Tibial nerve (tissue), 4 donors: ENCODE results near the gene KCTD5. TPM values are rescaled to one million over a fixed set of nuclear protein-coding genes. Genes with fewer than 3 reads are reported as not detected.
"Not testable (repeated sequence)": the region's sequence is repeated elsewhere in the genome, so short reads cannot be mapped to it uniquely, and the experiment has no call there.

Experiments
- DNase-seq, 2 donors: peaks; one replicate each; pipeline ENCODE4 v3.0.0-alpha.2; 2019; ENCODE audit warnings: low spot score in 2 of 2
- H3K27ac ChIP-seq, 4 donors: fragments of 200-600 bp; sonication (generic) in 3 of 4; one replicate each; pipeline ENCODE4 v1.5.1; 2017 to 2019; ENCODE audit warnings: mild to moderate bottlenecking in 1 of 4
- H3K27me3 ChIP-seq, 2 donors: fragments of 200-600 bp; sonication (generic) in 1 of 2; one replicate each; pipeline versions ENCODE4 v1.5.1 to v1.6.0; 2017 to 2019
- H3K36me3 ChIP-seq, 3 donors: fragments of 200-600 bp; sonication (generic); one replicate each; pipeline ENCODE4 v1.5.1; 2018 to 2019
- H3K4me1 ChIP-seq, 4 donors: fragments of 200-600 bp; sonication (generic) in 3 of 4; one replicate each; pipeline ENCODE4 v1.5.1; 2017 to 2019
- H3K4me3 ChIP-seq, 4 donors: fragments of 200-600 bp; sonication (generic) in 3 of 4; one replicate each; pipeline ENCODE4 v1.5.1; 2017 to 2019; ENCODE audit warnings: mild to moderate bottlenecking in 1 of 4, moderate library complexity in 1 of 4
- H3K9me3 ChIP-seq, 4 donors: fragments of 200-600 bp; sonication (generic) in 3 of 4; one replicate each; pipeline ENCODE4 v1.5.1; 2017 to 2019
- CTCF ChIP-seq, 5 experiments: fragments of 200-600 bp in 3 of 5; fragments of 450-650 bp in 2 of 5; sonication (generic) in 3 of 5; IDR thresholded peaks; one replicate each; pipeline ENCODE4 v1.5.1; 2016 to 2019; ENCODE audit warnings: antibody characterized with exemption in 5 of 5, mild to moderate bottlenecking in 3 of 5, moderate library complexity in 2 of 5
- EP300 ChIP-seq, 2 donors: sonication (generic); formaldehyde crosslinking; IDR thresholded peaks; one replicate each; pipeline ENCODE4 v1.6.1; 2017; ENCODE audit warnings: antibody characterized with exemption in 2 of 2, mild to moderate bottlenecking in 1 of 2
- POLR2A ChIP-seq, 2 donors: fragments of 450-650 bp; IDR thresholded peaks; one replicate each; pipeline ENCODE4 v1.6.1; 2017; ENCODE audit warnings: antibody characterized with exemption in 2 of 2, mild to moderate bottlenecking in 2 of 2, moderate library complexity in 2 of 2
- WGBS, 2 donors: methylation state at CpG; one replicate each; pipeline ENCODE4 v1.1.5; 2018; 5-methylcytosine and 5-hydroxymethylcytosine counted together
- total RNA-seq, 4 donors: library from RNA; depleted of rRNA; stranded (reverse); fragments of >200 nt; gene quantifications; one replicate each; pipeline ENCODE4 v1.1.0, GENCODE V29; 2016

KCTD5 gene
- total RNA-seq, 4 donors from 2014 or later = 17.8 to 24.3 (median 21.2) TPM

GRCh38 chr16:2691491-2692248 is 9.3 kb downstream of the KCTD5 start:
- Histone ChIP-seq H3K9me3 (no peaks in the 10 kb centered on the region), H3K36me3 (peaks cover 0 to 14% (median 0%) of the 10 kb centered on the region in 3 donors), H3K27ac (peak overlapping the region in 1 of 4 donors; percentile 69), H3K27me3 (no peaks in the 10 kb centered on the region), H3K4me1 (peaks cover 0 to 54% (median 42%) of the 10 kb centered on the region in 4 donors), H3K4me3 (no peak overlapping the region)
- TF ChIP-seq EP300 (IDR thresholded peaks at IDR 0.05) = no peak
- TF ChIP-seq POLR2A (IDR thresholded peaks at IDR 0.05) = no peak
- no peak for TF ChIP-seq CTCF (IDR thresholded peaks at IDR 0.05)
- 84 to 85% methylated on average over 14 to 25 of the region's 29 CpGs for WGBS, 2 donors
- DNase-seq = no peak

- peaks cover 0 to 46% (median 38%) of the 10 kb centered on the region in 4 donors for H3K4me1 ChIP-seq
- no peak overlapping the region for H3K4me3 ChIP-seq
- peaks cover 0 to 22% (median 0%) of the 10 kb centered on the region in 3 donors for H3K36me3 ChIP-seq
- 53 to 66% methylated on average over 14 of the region's 14 CpGs for WGBS, 2 donors
- DNase-seq = no peak
- no peaks in the 10 kb centered on the region for H3K9me3 ChIP-seq
- H3K27ac ChIP-seq = peak overlapping the region in 2 of 4 donors; percentile 43 to 69
- no peaks in the 10 kb centered on the region for H3K27me3 ChIP-seq
- TF ChIP-seq POLR2A (IDR thresholded peaks at IDR 0.05) (no peak), EP300 (IDR thresholded peaks at IDR 0.05) (no peak), CTCF (IDR thresholded peaks at IDR 0.05) (no peak)
Observed at GRCh38 chr16:2692251-2692947, 10.1 kb downstream of the KCTD5 start.

GRCh38 chr16:2692948-2693651 is 10.8 kb downstream of the KCTD5 start:
- Histone ChIP-seq H3K27ac (peak overlapping the region in 2 of 4 donors; percentile 43 to 69), H3K36me3 (peaks cover 0 to 29% (median 0%) of the 10 kb centered on the region in 3 donors), H3K9me3 (no peaks in the 10 kb centered on the region), H3K4me1 (peaks cover 0 to 40% (median 32%) of the 10 kb centered on the region in 4 donors), H3K4me3 (no peak overlapping the region), H3K27me3 (no peaks in the 10 kb centered on the region)
- 56 to 65% methylated on average over 16 to 17 of the region's 24 CpGs for whole genome bisulfite sequencing, 2 donors
- no peak for DNase-seq
- TF ChIP-seq CTCF (IDR thresholded peaks at IDR 0.05) (no peak), EP300 (IDR thresholded peaks at IDR 0.05) (no peak), POLR2A (IDR thresholded peaks at IDR 0.05) (no peak)

- not testable (repeated sequence) for H3K27ac ChIP-seq, H3K9me3 ChIP-seq, H3K27me3 ChIP-seq, H3K4me3 ChIP-seq, DNase-seq
- peaks cover 0 to 19% (median 13%) of the 10 kb centered on the region in 4 donors for H3K4me1 ChIP-seq
- peaks cover 0 to 54% (median 14%) of the 10 kb centered on the region in 3 donors for H3K36me3 ChIP-seq
- 87 to 89% methylated on average over 34 of the region's 37 CpGs for WGBS, 2 donors
Observed at GRCh38 chr16:2696601-2697250, 14.4 kb downstream of the KCTD5 start.

GRCh38 chr16:2697401-2697948 is 15.2 kb downstream of the KCTD5 start:
- no peaks in the 10 kb centered on the region for H3K27me3 ChIP-seq
- TF ChIP-seq POLR2A (IDR thresholded peaks at IDR 0.05) (no peak), CTCF (IDR thresholded peaks at IDR 0.05) (no peak)
- no peak overlapping the region for H3K4me3 ChIP-seq
- peaks cover 3 to 62% (median 20%) of the 10 kb centered on the region in 3 donors for H3K36me3 ChIP-seq
- 93% methylated on average over 15 to 16 of the region's 17 CpGs for WGBS, 2 donors
- H3K4me1 ChIP-seq = peaks cover 0 to 11% (median 8%) of the 10 kb centered on the region in 4 donors
- DNase-seq = no peak
- no peaks in the 10 kb centered on the region for H3K9me3 ChIP-seq
- no peak overlapping the region for H3K27ac ChIP-seq
